Measurements from ENCODE around the gene TJP1.

TJP1 gene

GRCh38 chr15:29712149-29712885, 110.0 kb downstream of the TJP1 start (continued):
- no peak for TF ChIP-seq CSDC2 (CRISPR knock-in tag; IDR thresholded peaks at IDR 0.05)
- no peak for TF ChIP-seq POU6F1 (CRISPR knock-in tag; IDR thresholded peaks at IDR 0.05; ENCODE audit: borderline replicate concordance, low read depth)
- TF ChIP-seq ZNF8 (CRISPR knock-in tag; IDR thresholded peaks at IDR 0.05): no peak
- no peak for TF ChIP-seq CREB5 (CRISPR knock-in tag; IDR thresholded peaks at IDR 0.05; ENCODE audit: low read depth)
- no peak for TF ChIP-seq ZC3H10 (CRISPR knock-in tag; IDR thresholded peaks at IDR 0.05)
- TF ChIP-seq TOX (CRISPR knock-in tag; IDR thresholded peaks at IDR 0.05; ENCODE audit: borderline replicate concordance): no peak
- no peak for TF ChIP-seq PPARA (CRISPR knock-in tag; IDR thresholded peaks at IDR 0.05; ENCODE audit: borderline replicate concordance)

- ATAC-seq: no peak
- TF ChIP-seq ESRRG (CRISPR knock-in tag; IDR thresholded peaks at IDR 0.05) (no peak), RARB (CRISPR knock-in tag; IDR thresholded peaks at IDR 0.05) (no peak), ZNF8 (CRISPR knock-in tag; IDR thresholded peaks at IDR 0.05) (no peak), ISL1 (CRISPR knock-in tag; IDR thresholded peaks at IDR 0.05) (no peak), ZC3H10 (CRISPR knock-in tag; IDR thresholded peaks at IDR 0.05) (no peak), CSRNP3 (CRISPR knock-in tag; IDR thresholded peaks at IDR 0.05) (no peak), ZNF70 (CRISPR knock-in tag; IDR thresholded peaks at IDR 0.05) (no peak), BACH2 (CRISPR knock-in tag; IDR thresholded peaks at IDR 0.05; ENCODE audit: borderline replicate concordance) (no peak), SNAI2 (CRISPR knock-in tag; IDR thresholded peaks at IDR 0.05) (no peak), TCF4 (CRISPR knock-in tag; IDR thresholded peaks at IDR 0.05; ENCODE audit: borderline replicate concordance) (no peak), TOX (CRISPR knock-in tag; IDR thresholded peaks at IDR 0.05; ENCODE audit: borderline replicate concordance) (no peak), POU6F1 (CRISPR knock-in tag; IDR thresholded peaks at IDR 0.05; ENCODE audit: borderline replicate concordance, low read depth) (no peak)
These were observed 110.7 kb downstream of the TJP1 start for GRCh38 chr15:29711531-29711930.

- no peak for TF ChIP-seq ZNF565 (CRISPR knock-in tag; conservative IDR thresholded peaks at IDR 0.05; ENCODE audit: low read depth)
- TF ChIP-seq ZC3H10 (CRISPR knock-in tag; IDR thresholded peaks at IDR 0.05): no peak
- ATAC-seq: no peak
These were observed 113.7 kb downstream of the TJP1 start for GRCh38 chr15:29708519-29708918.

GRCh38 chr15:29704950-29705597, 117.2 kb downstream of the TJP1 start:
- no peak for ATAC-seq
- no peak for TF ChIP-seq ARNTL (CRISPR knock-in tag; IDR thresholded peaks at IDR 0.05; ENCODE audit: borderline replicate concordance, low read depth)
- no peak for TF ChIP-seq TSHZ2 (CRISPR knock-in tag; IDR thresholded peaks at IDR 0.05)
- no peak for TF ChIP-seq ESRRG (CRISPR knock-in tag; IDR thresholded peaks at IDR 0.05)
- no peak for TF ChIP-seq POU6F1 (CRISPR knock-in tag; IDR thresholded peaks at IDR 0.05; ENCODE audit: borderline replicate concordance, low read depth)
- TF ChIP-seq CSRNP3 (CRISPR knock-in tag; IDR thresholded peaks at IDR 0.05): no peak
- no peak for TF ChIP-seq ZNF70 (CRISPR knock-in tag; IDR thresholded peaks at IDR 0.05)
- no peak for TF ChIP-seq BACH2 (CRISPR knock-in tag; IDR thresholded peaks at IDR 0.05; ENCODE audit: borderline replicate concordance)
- no peak for TF ChIP-seq TOX (CRISPR knock-in tag; IDR thresholded peaks at IDR 0.05; ENCODE audit: borderline replicate concordance)
- TF ChIP-seq ZNF565 (CRISPR knock-in tag; conservative IDR thresholded peaks at IDR 0.05; ENCODE audit: low read depth): no peak
- no peak for TF ChIP-seq TCF4 (CRISPR knock-in tag; IDR thresholded peaks at IDR 0.05; ENCODE audit: borderline replicate concordance)
- no peak for TF ChIP-seq CREB5 (CRISPR knock-in tag; IDR thresholded peaks at IDR 0.05; ENCODE audit: low read depth)
- no peak for TF ChIP-seq OSR1 (CRISPR knock-in tag; IDR thresholded peaks at IDR 0.05)
- no peak for TF ChIP-seq ZC3H10 (CRISPR knock-in tag; IDR thresholded peaks at IDR 0.05)
